ENCODE measurements around the gene CD81.

Gene CD81

DNA sequence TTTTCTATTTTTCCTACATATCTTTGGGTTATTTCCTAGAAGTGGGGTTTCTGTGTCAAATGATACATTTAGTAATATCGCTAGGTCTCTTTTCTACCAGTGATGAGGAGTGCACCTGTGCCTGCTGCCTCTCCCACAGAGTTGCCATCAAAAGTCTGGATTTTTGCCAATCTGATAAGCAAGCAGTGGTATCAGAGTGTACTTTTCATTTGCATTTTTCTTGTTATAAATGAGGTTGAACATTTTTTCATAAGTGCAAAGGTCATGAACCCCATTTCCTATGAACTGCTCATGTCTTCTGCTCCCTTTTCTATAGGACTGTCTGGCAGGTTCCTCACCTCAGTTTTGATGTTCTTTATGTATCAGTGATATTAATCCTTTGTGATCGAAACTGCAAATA lies 65.5 kb downstream of the CD81 start:
- no peak for DNase-seq

DNA sequence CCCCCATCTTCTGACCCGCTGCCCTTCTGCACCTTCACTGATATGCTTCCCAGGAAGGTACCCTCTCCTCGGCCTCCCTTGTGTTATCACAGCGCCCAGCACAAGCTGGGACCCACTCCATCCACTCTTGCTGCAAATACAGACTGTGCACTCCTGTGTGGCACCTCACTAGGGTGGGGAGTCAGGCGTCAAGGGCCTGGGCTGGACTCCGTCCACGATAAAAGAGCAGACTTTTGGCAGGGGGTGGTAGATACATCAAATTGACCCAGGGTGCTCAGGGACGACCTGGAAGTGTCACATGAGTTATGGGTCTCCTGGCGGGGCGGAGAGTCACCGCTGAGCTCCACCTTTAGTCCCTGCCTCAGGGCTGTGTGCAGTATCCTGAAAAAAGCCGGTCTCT lies 66.3 kb downstream of the CD81 start:
- no peak for DNase-seq

DNA sequence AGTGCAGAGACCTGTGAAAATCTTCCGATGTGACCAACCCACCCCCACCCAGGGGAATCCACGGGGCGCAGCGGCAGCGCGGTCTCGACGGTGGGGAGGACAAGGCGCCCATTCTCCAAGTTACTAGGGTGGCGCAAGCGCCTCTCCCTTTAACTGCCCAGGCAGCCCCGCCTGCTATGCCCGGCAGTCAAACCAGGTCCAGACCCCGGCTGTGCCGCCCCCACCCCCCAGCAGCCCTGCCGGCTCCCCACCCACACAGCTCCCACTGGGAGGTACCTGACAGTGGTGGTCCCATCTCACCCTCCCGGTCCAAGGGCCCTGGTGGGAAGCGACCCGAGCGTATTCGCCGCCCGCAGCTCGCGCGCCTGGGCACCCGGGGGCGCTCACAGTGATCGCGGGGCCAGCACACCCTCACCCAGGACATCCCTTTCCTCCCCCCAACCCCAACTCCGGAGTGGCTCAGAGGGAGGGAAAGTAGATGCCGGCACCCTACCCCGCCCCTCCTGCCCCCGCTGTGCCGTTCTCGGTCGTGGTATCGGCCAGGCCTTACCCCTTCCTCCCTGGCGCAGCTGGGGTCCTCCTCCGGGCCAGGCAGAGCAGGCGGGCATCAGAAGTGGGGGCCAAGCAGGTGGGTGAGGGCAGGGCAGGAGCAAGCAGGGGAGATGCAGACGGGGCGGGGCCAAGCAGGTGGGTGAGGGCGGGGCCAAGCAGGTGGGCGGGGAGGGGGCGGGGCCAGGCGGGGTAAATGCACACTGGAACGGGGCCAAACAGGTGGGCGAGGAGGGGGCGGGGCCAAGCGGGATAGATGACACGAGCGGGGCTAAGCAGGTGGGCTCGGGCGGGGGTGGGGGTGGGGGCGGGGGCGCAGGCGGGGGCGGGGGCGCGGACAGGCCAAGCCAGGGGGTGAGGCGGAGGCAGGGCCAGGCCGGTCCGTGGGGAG lies 67.0 kb downstream of the CD81 start, which contains the start of gene TRPM5:
TRPM5 (minus strand) TSS at position 634 of the 940 bp plus-strand sequence. CDS start 21,478 bp downstream, outside the sequence.
- DNase-seq: no peak

DNA sequence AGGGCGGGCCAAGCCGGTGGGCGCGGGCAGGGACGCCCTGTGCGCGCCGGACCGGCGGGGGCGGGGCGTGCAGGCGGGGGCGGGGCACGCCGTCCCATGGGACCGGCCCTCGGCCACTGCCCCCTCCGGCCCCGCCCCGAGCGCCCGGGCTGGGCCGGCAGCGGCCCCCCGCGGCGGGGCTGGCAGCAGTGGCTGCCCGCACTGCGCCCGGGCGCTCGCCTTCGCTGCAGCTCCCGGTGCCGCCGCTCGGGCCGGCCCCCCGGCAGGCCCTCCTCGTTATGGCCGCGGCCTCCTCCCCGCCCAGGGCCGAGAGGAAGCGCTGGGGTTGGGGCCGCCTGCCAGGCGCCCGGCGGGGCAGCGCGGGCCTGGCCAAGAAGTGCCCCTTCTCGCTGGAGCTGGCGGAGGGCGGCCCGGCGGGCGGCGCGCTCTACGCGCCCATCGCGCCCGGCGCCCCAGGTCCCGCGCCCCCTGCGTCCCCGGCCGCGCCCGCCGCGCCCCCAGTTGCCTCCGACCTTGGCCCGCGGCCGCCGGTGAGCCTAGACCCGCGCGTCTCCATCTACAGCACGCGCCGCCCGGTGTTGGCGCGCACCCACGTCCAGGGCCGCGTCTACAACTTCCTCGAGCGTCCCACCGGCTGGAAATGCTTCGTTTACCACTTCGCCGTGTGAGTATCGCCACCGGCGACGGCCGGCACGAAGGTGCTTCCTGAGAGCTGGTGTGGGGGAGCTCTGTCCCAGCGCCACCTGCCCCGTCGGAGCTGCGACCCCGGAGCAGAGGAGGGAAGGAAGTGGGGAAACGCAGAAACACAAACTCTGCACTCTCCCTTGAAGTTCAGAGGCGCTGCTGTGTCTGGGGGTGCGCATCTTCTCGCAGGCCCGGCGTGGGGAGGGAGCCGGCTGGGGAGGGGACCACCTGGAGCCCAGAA lies 68.0 kb downstream of the CD81 start, which contains the start of gene KCNQ1:
KCNQ1 (plus strand) TSS at position 188 of the 925 bp plus-strand sequence; CDS start at position 279, 91 bp downstream.
- DNase-seq: no peak

DNA sequence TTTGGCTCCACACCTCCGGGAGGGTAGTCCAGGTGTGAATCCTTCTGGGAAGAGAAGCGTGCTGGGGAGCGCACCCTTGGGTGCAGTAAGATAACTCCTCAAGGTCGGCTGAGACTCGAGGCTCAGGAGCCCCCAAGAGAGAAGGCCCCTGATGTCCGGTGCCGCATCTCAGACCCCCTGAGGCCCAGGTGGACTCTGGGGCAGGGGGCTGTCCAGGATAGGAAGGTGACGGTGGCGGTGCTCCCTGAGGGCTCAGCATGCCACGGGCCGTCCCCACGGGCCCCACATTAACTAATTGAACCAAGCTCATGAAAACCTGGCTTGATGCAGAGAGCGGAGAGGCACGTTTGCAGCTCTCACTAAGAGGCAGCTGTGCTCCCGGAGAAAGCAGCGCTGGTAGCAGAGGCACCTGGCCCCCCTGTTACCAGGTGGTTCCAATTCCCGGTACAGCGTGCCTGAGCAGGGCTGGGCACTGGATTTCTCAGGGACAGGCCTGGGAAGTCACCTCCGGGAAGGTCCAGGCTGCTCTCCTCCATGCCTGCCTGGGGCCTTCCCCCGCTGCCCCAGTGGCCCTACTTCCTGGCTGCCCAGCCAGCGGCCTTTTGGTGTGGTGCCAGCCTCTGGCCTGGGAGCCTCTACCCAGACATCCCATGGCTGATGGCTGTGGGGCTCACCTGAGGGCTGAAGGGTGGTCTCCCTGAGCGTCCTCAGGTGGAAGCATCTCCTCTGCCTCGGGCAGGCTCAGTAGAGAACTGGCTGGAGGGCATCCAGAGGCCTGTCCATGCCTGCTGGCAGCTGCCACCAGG lies 68.8 kb downstream of the CD81 start:
- DNase-seq: no peak

DNA sequence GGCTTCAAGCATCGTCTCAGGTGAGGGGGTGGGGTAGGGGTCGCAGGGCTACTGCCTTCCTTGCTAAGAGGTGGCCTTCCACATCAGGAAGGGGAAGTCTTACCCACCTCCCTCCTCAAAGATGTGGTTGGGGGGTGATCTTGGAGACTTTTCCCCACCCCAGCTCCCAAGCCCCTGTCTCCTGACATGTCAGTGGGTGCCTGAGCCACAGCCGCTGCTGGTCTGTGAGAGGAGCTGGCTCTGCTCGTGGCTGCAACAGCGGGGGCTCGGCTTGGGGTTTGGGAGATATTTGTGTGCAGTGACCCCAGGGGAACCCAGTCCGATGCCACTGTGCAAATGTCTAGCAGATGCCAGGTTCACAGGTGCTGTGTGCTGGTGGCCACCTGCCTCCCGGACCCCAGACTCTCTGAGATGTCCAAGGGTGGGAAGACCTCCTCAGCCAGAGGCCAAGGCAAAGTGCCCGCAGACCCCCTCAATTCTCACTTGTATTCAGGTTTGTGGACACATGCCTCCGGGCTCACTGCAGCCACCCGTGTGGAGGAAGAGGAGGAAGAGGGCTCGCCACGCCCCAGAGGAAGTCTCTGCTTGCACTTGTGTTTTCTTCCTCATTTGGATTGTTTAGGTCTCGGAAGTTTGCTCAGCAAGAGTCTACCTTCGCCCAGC lies 69.6 kb downstream of the CD81 start:
- DNase-seq: no peak

Measured in NCI-H1436 (cell line).